ENCODE measurements around the gene MALAT1. TPM values are rescaled to one million over a fixed set of nuclear protein-coding genes. Genes with fewer than 3 reads are reported as not detected.
A peak's percentile ranks its signal among the peaks of the same experiment; 100 is the strongest.

Gene MALAT1
- total and polyA plus RNA-seq, 10 of the 15 experiments (the other 5 are each of a cell fraction or from before 2014, with no cell fraction given), result 448 to 8,160 (median 2,019) TPM

- TF ChIP-seq, protein P1, sequence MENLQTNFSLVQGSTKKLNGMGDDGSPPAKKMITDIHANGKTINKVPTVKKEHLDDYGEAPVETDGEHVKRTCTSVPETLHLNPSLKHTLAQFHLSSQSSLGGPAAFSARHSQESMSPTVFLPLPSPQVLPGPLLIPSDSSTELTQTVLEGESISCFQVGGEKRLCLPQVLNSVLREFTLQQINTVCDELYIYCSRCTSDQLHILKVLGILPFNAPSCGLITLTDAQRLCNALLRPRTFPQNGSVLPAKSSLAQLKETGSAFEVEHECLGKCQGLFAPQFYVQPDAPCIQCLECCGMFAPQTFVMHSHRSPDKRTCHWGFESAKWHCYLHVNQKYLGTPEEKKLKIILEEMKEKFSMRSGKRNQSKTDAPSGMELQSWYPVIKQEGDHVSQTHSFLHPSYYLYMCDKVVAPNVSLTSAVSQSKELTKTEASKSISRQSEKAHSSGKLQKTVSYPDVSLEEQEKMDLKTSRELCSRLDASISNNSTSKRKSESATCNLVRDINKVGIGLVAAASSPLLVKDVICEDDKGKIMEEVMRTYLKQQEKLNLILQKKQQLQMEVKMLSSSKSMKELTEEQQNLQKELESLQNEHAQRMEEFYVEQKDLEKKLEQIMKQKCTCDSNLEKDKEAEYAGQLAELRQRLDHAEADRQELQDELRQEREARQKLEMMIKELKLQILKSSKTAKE (IDR thresholded peaks at IDR 0.05; ENCODE audit: low read depth, poor library complexity, severe bottlenecking), result no peak
- TF ChIP-seq TBL1XR1 (IDR thresholded peaks at IDR 0.05; ENCODE audit: low read depth, low read length) (no peak), EED (IDR thresholded peaks at IDR 0.05; ENCODE audit: low read depth) (no peak), ESRRA (IDR thresholded peaks at IDR 0.05; ENCODE audit: low read length) (no peak), SMAD5 (IDR thresholded peaks at IDR 0.05; ENCODE audit: low read depth) (no peak), PML (IDR thresholded peaks at IDR 0.05; ENCODE audit: low read length) (no peak), FOS (IDR thresholded peaks at IDR 0.05; ENCODE audit: borderline replicate concordance, extremely low read depth, insufficient read length) (no peak)
Measured at GRCh38 chr11:65542738-65543390, 44.0 kb downstream of the MALAT1 start (continued).

DNA sequence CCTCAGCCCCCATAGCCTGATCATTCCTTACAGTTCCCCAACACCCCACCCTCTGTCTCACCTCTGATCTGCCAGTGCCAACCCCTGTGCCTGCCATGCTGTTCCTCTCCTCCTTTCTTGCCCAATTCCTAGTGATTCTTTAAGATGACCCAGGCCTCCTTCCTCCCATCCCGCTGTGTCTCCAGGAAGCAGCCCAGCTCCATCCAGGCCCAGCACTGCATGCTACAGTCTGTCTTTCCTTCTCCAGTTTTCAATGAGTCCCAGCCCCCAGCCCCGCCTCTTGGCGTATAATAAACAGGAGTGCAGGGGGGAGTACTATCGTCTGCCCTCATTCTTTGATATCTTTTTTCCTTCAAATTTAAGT lies 47.0 kb downstream of the MALAT1 start:
- no peaks in the 10 kb centered on the region for H3K79me2 ChIP-seq (ENCODE audit: control insufficient read depth, insufficient read depth, low read length)
- H3K36me3 ChIP-seq (ENCODE audit: control insufficient read depth in 2 of 2, insufficient read depth in 2 of 2, low read length in 1 of 2), result no peaks in the 10 kb centered on the region
- in situ Hi-C loops (cut with MboI), result no loop called here
- FAIRE-seq, result no peak
- no peak overlapping the region for H2AFZ ChIP-seq (ENCODE audit: control insufficient read depth, low read depth, low read length)
- no peak overlapping the region for H3K27ac ChIP-seq (ENCODE audit: control insufficient read depth, insufficient read depth)
- BruUV-seq (replicated peaks), result TSS peak; percentile 60
- TF ChIP-seq, protein P2, sequence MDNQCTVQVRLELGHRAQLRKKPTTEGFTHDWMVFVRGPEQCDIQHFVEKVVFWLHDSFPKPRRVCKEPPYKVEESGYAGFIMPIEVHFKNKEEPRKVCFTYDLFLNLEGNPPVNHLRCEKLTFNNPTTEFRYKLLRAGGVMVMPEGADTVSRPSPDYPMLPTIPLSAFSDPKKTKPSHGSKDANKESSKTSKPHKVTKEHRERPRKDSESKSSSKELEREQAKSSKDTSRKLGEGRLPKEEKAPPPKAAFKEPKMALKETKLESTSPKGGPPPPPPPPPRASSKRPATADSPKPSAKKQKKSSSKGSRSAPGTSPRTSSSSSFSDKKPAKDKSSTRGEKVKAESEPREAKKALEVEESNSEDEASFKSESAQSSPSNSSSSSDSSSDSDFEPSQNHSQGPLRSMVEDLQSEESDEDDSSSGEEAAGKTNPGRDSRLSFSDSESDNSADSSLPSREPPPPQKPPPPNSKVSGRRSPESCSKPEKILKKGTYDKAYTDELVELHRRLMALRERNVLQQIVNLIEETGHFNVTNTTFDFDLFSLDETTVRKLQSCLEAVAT (IDR thresholded peaks at IDR 0.05), result 0 out of 2 replicates have a peak, but pooled peaks have one; percentile 36
- TF ChIP-seq ASH2L (IDR thresholded peaks at IDR 0.05; ENCODE audit: borderline replicate concordance, low read depth), result no peak
- H4K20me1 ChIP-seq (ENCODE audit: control insufficient read depth, insufficient read depth), result no peaks in the 10 kb centered on the region
- no peaks in the 10 kb centered on the region for H3K9me3 ChIP-seq (replicated peaks; ENCODE audit: control insufficient read depth, insufficient read depth, low read length)
- peaks cover 28% of the 10 kb centered on the region for H3K4me1 ChIP-seq (ENCODE audit: control insufficient read depth, insufficient read depth, low read length)
- H3K4me2 ChIP-seq (ENCODE audit: control insufficient read depth, insufficient read depth), result peak overlapping the region; percentile 91
- POLR2A ChIA-PET, result interaction anchor here (0.6 kb wide), 2 partner anchors 19 to 26 kb away, joined by 4 to 6 read pairs; partner anchors contain the start of gene FAM89B
- intact Hi-C loops (cut with micrococcal nuclease; ENCODE audit: unreplicated experiment), result no loop called here
- WGBS (ENCODE audit: insufficient coverage, insufficient replicate concordance, low lambda C conversion rate, missing lambda C conversion rate), result 13% methylated on average over 4 of the region's 4 CpGs
- H3K27me3 ChIP-seq (replicated peaks in 1 of 2; ENCODE audit: control insufficient read depth in 2 of 2, insufficient read depth in 2 of 2, low read length in 1 of 2), result no peaks in the 10 kb centered on the region
- H3K9ac ChIP-seq (ENCODE audit: control insufficient read depth, insufficient read depth, low read length), result peak overlapping the region; percentile 43; the same call in 1 of the 2 replicates
- RAD21 ChIA-PET (ENCODE audit: unreplicated experiment), result interaction anchor here (1.3 to 2.0 kb wide), 2 partner anchors 25 to 41 kb away, joined by 3 to 6 read pairs; partner anchors contain the start of gene ZNRD2
- no peak for DNase-seq (ENCODE audit: low read depth, low spot score)
- no peak for ATAC-seq
- SMC1A ChIA-PET (ENCODE audit: uncharacterized antibody, unreplicated experiment), result interaction anchor here (1.4 to 1.6 kb wide), 3 partner anchors 24 to 27 kb away, joined by 3 to 5 read pairs (median 3); partner anchors contain the start of genes FAM89B and ZNRD2
- H3K4me3 ChIP-seq, result peak overlapping the region; percentile 68; the same call in 1 of the 2 replicates
- CTCF ChIA-PET, result interaction anchor here (1.3 to 2.9 kb wide), 3 partner anchors 24 to 42 kb away, joined by 4 to 9 read pairs (median 4); partner anchors contain the start of gene ZNRD2

Data from GM12878 (cell line).